ENCODE results near the gene TTC12. TPM values are rescaled to one million over a fixed set of nuclear protein-coding genes. Genes with fewer than 3 reads are reported as not detected.
"Not testable (repeated sequence)": the region's sequence is repeated elsewhere in the genome, so short reads cannot be mapped to it uniquely, and the experiment has no call there.

TTC12 gene
- total and polyA plus RNA-seq, 2 experiments from 2014 or later: 6.7 to 7.7 TPM

GRCh38 chr11:113293936-113294335 lies 20.4 kb upstream of the TTC12 start:
- DNase-seq: no peak
- WGBS, 2 experiments (ENCODE audit: low coverage in 1 of 2, low lambda C conversion rate in 2 of 2, missing lambda C conversion rate in 2 of 2): 62 to 64% methylated on average over 5 of the region's 5 CpGs
- H3K9me2 ChIP-seq (ENCODE audit: insufficient read depth): no peaks in the 10 kb centered on the region
- no peak overlapping the region for H3K4me3 ChIP-seq
- no peak overlapping the region for H3K4me2 ChIP-seq (ENCODE audit: unreplicated experiment)
- H3K27me3 ChIP-seq (replicated peaks; ENCODE audit: insufficient read depth): peaks cover 32% of the 10 kb centered on the region
- no peaks in the 10 kb centered on the region for H3K9me3 ChIP-seq (ENCODE audit: low read depth)
- no peak overlapping the region for H2AFZ ChIP-seq
- no peaks in the 10 kb centered on the region for H4K20me1 ChIP-seq (ENCODE audit: insufficient read depth)
- H3K79me2 ChIP-seq (ENCODE audit: insufficient read depth): no peaks in the 10 kb centered on the region
- no peaks in the 10 kb centered on the region for H3K4me1 ChIP-seq (ENCODE audit: insufficient read depth)
- no peaks in the 10 kb centered on the region for H3K36me3 ChIP-seq (ENCODE audit: low read depth)
- TF ChIP-seq EZH2 (IDR thresholded peaks at IDR 0.05; ENCODE audit: insufficient read depth, poor library complexity, severe bottlenecking): no peak
- no peak for TF ChIP-seq EZH2phosphoT487 (IDR thresholded peaks at IDR 0.05; ENCODE audit: insufficient read depth, low read depth)
- H3K9ac ChIP-seq: no peak overlapping the region
- no peak overlapping the region for H3K27ac ChIP-seq
- H3F3A ChIP-seq (ENCODE audit: insufficient read depth): no peaks in the 10 kb centered on the region
- in situ Hi-C loops (cut with MboI): no loop called here

GRCh38 chr11:113295993-113296392 lies 18.4 kb upstream of the TTC12 start:
- Histone ChIP-seq H2AFZ (no peak overlapping the region), H3K27me3 (replicated peaks; ENCODE audit: insufficient read depth) (peaks cover 53% of the 10 kb centered on the region), H4K20me1 (ENCODE audit: insufficient read depth) (no peaks in the 10 kb centered on the region), H3K9me2 (ENCODE audit: insufficient read depth) (no peaks in the 10 kb centered on the region), H3K27ac (no peak overlapping the region), H3K4me3 (no peak overlapping the region), H3F3A (ENCODE audit: insufficient read depth) (no peaks in the 10 kb centered on the region), H3K4me2 (ENCODE audit: unreplicated experiment) (no peak overlapping the region), H3K9me3 (ENCODE audit: low read depth) (no peaks in the 10 kb centered on the region), H3K4me1 (ENCODE audit: insufficient read depth) (no peaks in the 10 kb centered on the region), H3K36me3 (ENCODE audit: low read depth) (no peaks in the 10 kb centered on the region), H3K9ac (no peak overlapping the region), H3K79me2 (ENCODE audit: insufficient read depth) (no peaks in the 10 kb centered on the region)
- TF ChIP-seq EZH2phosphoT487 (IDR thresholded peaks at IDR 0.05; ENCODE audit: insufficient read depth, low read depth): no peak
- TF ChIP-seq EZH2 (IDR thresholded peaks at IDR 0.05; ENCODE audit: insufficient read depth, poor library complexity, severe bottlenecking): no peak
- 60 to 69% methylated on average over 7 of the region's 7 CpGs for WGBS, 2 experiments (ENCODE audit: low coverage in 1 of 2, low lambda C conversion rate in 2 of 2, missing lambda C conversion rate in 2 of 2)
- in situ Hi-C loops (cut with MboI): no loop called here
- DNase-seq: no peak

- no peak for DNase-seq
- in situ Hi-C loops (cut with MboI): no loop called here
These were observed 17.8 kb upstream of the TTC12 start for GRCh38 chr11:113296447-113297205.

GRCh38 chr11:113298496-113298895 lies 15.9 kb upstream of the TTC12 start:
- H3K9ac ChIP-seq; H3K9me2 ChIP-seq (ENCODE audit: insufficient read depth); H3K4me1 ChIP-seq (ENCODE audit: insufficient read depth); H2AFZ ChIP-seq; H3K36me3 ChIP-seq (ENCODE audit: low read depth); H3K4me3 ChIP-seq; H3F3A ChIP-seq (ENCODE audit: insufficient read depth); H4K20me1 ChIP-seq (ENCODE audit: insufficient read depth); in situ Hi-C loops (cut with MboI); H3K79me2 ChIP-seq (ENCODE audit: insufficient read depth); H3K4me2 ChIP-seq (ENCODE audit: unreplicated experiment); H3K27ac ChIP-seq; DNase-seq; H3K9me3 ChIP-seq (ENCODE audit: low read depth): not testable (repeated sequence)
- WGBS, 2 experiments (ENCODE audit: low coverage in 1 of 2, low lambda C conversion rate in 2 of 2, missing lambda C conversion rate in 2 of 2): 65 to 69% methylated on average over 3 of the region's 3 CpGs
- peaks cover 45% of the 10 kb centered on the region for H3K27me3 ChIP-seq (replicated peaks; ENCODE audit: insufficient read depth)

More at GRCh38 chr11:113296447-113297205, 17.8 kb upstream of the TTC12 start:
- no peak overlapping the region for H3K4me3 ChIP-seq
- no peak overlapping the region for H2AFZ ChIP-seq
- H4K20me1 ChIP-seq (ENCODE audit: insufficient read depth): no peaks in the 10 kb centered on the region
- no peaks in the 10 kb centered on the region for H3K9me3 ChIP-seq (ENCODE audit: low read depth)
- H3F3A ChIP-seq (ENCODE audit: insufficient read depth): no peaks in the 10 kb centered on the region
- no peak for TF ChIP-seq EZH2 (IDR thresholded peaks at IDR 0.05; ENCODE audit: insufficient read depth, poor library complexity, severe bottlenecking)
- TF ChIP-seq EZH2phosphoT487 (IDR thresholded peaks at IDR 0.05; ENCODE audit: insufficient read depth, low read depth): no peak
- H3K36me3 ChIP-seq (ENCODE audit: low read depth): no peaks in the 10 kb centered on the region
- no peaks in the 10 kb centered on the region for H3K9me2 ChIP-seq (ENCODE audit: insufficient read depth)
- peaks cover 54% of the 10 kb centered on the region for H3K27me3 ChIP-seq (replicated peaks; ENCODE audit: insufficient read depth)
- no peak overlapping the region for H3K4me2 ChIP-seq (ENCODE audit: unreplicated experiment)
- no peaks in the 10 kb centered on the region for H3K79me2 ChIP-seq (ENCODE audit: insufficient read depth)
- H3K27ac ChIP-seq: no peak overlapping the region
- H3K9ac ChIP-seq: no peak overlapping the region
- H3K4me1 ChIP-seq (ENCODE audit: insufficient read depth): no peaks in the 10 kb centered on the region
- WGBS, 2 experiments (ENCODE audit: low coverage in 1 of 2, low lambda C conversion rate in 2 of 2, missing lambda C conversion rate in 2 of 2): 63 to 71% methylated on average over 2 of the region's 2 CpGs

- Histone ChIP-seq H3K27ac (no peak overlapping the region), H3K36me3 (ENCODE audit: low read depth) (no peaks in the 10 kb centered on the region), H3F3A (ENCODE audit: insufficient read depth) (no peaks in the 10 kb centered on the region), H3K4me1 (ENCODE audit: insufficient read depth) (no peaks in the 10 kb centered on the region), H3K9me3 (ENCODE audit: low read depth) (no peaks in the 10 kb centered on the region), H2AFZ (no peak overlapping the region), H4K20me1 (ENCODE audit: insufficient read depth) (no peaks in the 10 kb centered on the region), H3K9me2 (ENCODE audit: insufficient read depth) (no peaks in the 10 kb centered on the region), H3K79me2 (ENCODE audit: insufficient read depth) (no peaks in the 10 kb centered on the region), H3K9ac (no peak overlapping the region), H3K27me3 (replicated peaks; ENCODE audit: insufficient read depth) (peaks cover 12% of the 10 kb centered on the region), H3K4me3 (no peak overlapping the region), H3K4me2 (ENCODE audit: unreplicated experiment) (no peak overlapping the region)
- in situ Hi-C loops (cut with MboI): loop anchor here (5.0 kb wide), 1 partner anchor 422 kb away; no protein-coding TSS in a partner anchor
- DNase-seq: no peak
- no peak for TF ChIP-seq EZH2phosphoT487 (IDR thresholded peaks at IDR 0.05; ENCODE audit: insufficient read depth, low read depth)
- TF ChIP-seq EZH2 (IDR thresholded peaks at IDR 0.05; ENCODE audit: insufficient read depth, poor library complexity, severe bottlenecking): no peak
These were observed 9.5 kb upstream of the TTC12 start for GRCh38 chr11:113304916-113305315.
